Endothelial cell of coronary artery (primary cell): Measurements from ENCODE around the gene ALCAM. TPM values are rescaled to one million over a fixed set of nuclear protein-coding genes. Genes with fewer than 3 reads are reported as not detected.

ENCODE experiments used
- total RNA-seq: library from RNA; depleted of rRNA; stranded (reverse); fragments of >200 nt; gene quantifications from 2 replicates; pipeline ENCODE4 v1.2.3, GENCODE V29; 2014

ALCAM gene
- total RNA-seq: 87.5 and 152 TPM in 2 replicates

GRCh38 chr3:105366326-105367062 lies at the start of gene ALCAM:
Gene ALCAM, plus strand, starts transcription at chr3:105366909.

